Germinal center (tissue), 1 donor: ENCODE measurements around the gene TRIP6.
"Not testable (repeated sequence)": the region's sequence is repeated elsewhere in the genome, so short reads cannot be mapped to it uniquely, and the experiment has no call there.

Source experiments
- DNase-seq: peaks from one replicate; pipeline ENCODE4 v3.0.0; 2012; ENCODE audit warnings: mixed read lengths, low spot score

The TRIP6 gene

GRCh38 chr7:100914208-100914878 lies 47.2 kb downstream of the TRIP6 start:
- DNase-seq, result no peak

DNA sequence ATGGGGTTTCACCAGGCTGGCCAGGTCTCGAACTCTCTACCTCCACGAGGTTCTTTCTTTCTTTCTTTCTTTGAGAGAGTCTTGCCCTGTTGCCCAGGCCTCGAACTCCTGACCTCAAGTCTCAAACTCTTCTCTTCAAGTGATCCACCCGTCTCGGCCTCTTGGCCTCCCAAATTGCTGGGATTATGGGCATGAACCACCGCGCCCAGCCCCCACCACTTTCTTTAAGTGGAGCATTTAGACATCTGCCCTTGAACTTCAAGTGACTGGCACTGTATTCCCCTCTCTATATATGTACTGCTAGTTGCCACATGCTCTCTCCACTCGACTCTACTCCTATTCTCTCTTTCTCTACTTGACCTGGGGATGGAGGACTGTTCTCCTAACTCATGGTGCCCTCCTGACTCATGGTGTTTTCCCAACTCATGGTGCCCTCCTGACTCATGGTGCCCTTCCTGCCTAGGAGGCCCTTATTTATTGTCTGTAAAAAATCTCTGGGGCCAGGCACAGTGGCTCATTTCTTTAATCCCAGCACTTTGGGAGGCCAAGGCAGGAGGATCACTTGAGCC lies 47.8 kb downstream of the TRIP6 start:
- DNase-seq, result no peak

GRCh38 chr7:100919335-100919734 lies 52.1 kb downstream of the TRIP6 start:
- not testable (repeated sequence) for DNase-seq

DNA sequence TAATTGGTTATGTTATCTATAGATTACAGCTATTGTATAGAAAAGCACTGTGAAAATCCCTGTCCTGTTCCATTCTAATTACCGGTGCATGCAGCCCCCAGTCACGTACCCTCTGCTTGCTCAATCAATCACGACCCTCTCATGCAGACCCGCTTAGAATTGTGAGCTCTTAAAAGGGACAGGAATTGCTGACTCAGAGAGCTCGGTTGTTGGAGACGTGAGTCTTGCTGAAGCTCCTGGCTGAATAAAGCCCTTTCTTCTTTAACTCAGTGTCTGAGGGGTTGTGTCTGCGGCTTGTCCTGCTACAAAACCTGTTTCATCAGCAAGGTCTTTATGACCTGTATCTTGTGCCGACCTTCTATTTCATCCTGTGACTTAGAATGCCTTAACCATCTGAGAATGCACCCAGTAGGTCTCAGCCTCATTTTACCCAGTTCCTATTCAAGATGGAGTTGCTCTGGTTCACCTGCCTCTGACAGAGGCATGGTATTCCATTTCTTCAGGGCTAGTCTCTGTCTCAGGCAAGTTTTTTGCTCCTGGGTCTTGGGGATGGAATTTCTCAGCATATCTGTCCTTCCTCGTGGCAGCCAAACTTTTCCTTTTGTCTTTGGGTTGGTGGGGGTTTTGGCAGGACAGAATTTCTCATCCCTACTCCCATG lies 52.7 kb downstream of the TRIP6 start:
- not testable (repeated sequence) for DNase-seq

- no peak for DNase-seq
Measured at GRCh38 chr7:100921039-100921438, 53.9 kb downstream of the TRIP6 start.
